ENCODE measurements around the gene BAIAP3.

DNA sequence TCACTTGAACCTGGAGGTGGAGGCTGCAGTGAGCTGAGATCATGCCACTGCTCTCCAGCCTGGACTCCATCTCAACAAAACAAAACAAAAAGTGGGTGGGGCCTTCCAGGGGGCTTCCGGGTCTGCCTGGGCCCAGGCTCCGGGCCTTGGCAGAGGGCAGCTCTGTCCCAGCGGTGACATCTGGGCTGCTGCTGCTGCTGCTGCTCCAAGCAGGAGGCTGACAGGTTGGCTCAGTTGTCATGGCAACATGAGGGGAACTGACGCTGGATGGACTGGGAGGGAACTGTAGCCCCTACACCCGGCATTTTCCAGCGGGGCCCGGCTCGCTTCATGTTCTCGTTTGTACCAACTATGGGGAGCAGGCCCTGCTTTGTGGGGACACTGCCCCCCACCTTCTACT lies 4.0 kb downstream of the BAIAP3 start:
- TF ChIP-seq, protein P1, sequence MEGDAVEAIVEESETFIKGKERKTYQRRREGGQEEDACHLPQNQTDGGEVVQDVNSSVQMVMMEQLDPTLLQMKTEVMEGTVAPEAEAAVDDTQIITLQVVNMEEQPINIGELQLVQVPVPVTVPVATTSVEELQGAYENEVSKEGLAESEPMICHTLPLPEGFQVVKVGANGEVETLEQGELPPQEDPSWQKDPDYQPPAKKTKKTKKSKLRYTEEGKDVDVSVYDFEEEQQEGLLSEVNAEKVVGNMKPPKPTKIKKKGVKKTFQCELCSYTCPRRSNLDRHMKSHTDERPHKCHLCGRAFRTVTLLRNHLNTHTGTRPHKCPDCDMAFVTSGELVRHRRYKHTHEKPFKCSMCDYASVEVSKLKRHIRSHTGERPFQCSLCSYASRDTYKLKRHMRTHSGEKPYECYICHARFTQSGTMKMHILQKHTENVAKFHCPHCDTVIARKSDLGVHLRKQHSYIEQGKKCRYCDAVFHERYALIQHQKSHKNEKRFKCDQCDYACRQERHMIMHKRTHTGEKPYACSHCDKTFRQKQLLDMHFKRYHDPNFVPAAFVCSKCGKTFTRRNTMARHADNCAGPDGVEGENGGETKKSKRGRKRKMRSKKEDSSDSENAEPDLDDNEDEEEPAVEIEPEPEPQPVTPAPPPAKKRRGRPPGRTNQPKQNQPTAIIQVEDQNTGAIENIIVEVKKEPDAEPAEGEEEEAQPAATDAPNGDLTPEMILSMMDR (IDR thresholded peaks at IDR 0.05): no peak
- no peak for TF ChIP-seq POLR2A (IDR thresholded peaks at IDR 0.05)
